ENCODE measurements around the gene CRYBA4. TPM values are rescaled to one million over a fixed set of nuclear protein-coding genes. Genes with fewer than 3 reads are reported as not detected.
"Not testable (repeated sequence)": the region's sequence is repeated elsewhere in the genome, so short reads cannot be mapped to it uniquely, and the experiment has no call there.

CRYBA4 gene
- total RNA-seq, 1 donor from 2014 or later = not detected

- no peak for DNase-seq (ENCODE audit: low spot score)
Observed at GRCh38 chr22:26597026-26597425, 24.7 kb upstream of the CRYBA4 start.

- DNase-seq (ENCODE audit: low spot score) = no peak
Observed at GRCh38 chr22:26597480-26597879, 24.3 kb upstream of the CRYBA4 start.

GRCh38 chr22:26599505-26599904 is 22.3 kb upstream of the CRYBA4 start:
- no peak for DNase-seq (ENCODE audit: low spot score)

GRCh38 chr22:26601726-26602125 is 20.0 kb upstream of the CRYBA4 start:
- DNase-seq (ENCODE audit: low spot score) = no peak

GRCh38 chr22:26602127-26602526 is 19.6 kb upstream of the CRYBA4 start:
- DNase-seq (ENCODE audit: low spot score) = no peak

- no peak for DNase-seq (ENCODE audit: low spot score)
Observed at GRCh38 chr22:26604368-26604767, 17.4 kb upstream of the CRYBA4 start.

GRCh38 chr22:26606611-26607010 is 15.2 kb upstream of the CRYBA4 start:
- no peak for DNase-seq (ENCODE audit: low spot score)

- DNase-seq (ENCODE audit: low spot score) = no peak
Observed at GRCh38 chr22:26608129-26608528, 13.6 kb upstream of the CRYBA4 start.

GRCh38 chr22:26609287-26609686 is 12.5 kb upstream of the CRYBA4 start:
- no peak for DNase-seq (ENCODE audit: low spot score)

- DNase-seq (ENCODE audit: low spot score) = peak; percentile 44
Observed at GRCh38 chr22:26610072-26610958, 11.4 kb upstream of the CRYBA4 start.

GRCh38 chr22:26610996-26611395 is 10.8 kb upstream of the CRYBA4 start:
- no peak for DNase-seq (ENCODE audit: low spot score)

GRCh38 chr22:26612652-26613051 is 9.1 kb upstream of the CRYBA4 start:
- DNase-seq (ENCODE audit: low spot score) = no peak

- not testable (repeated sequence) for DNase-seq (ENCODE audit: low spot score)
Observed at GRCh38 chr22:26613753-26614152, 8.0 kb upstream of the CRYBA4 start.

- DNase-seq (ENCODE audit: low spot score) = no peak
Observed at GRCh38 chr22:26614322-26614721, 7.4 kb upstream of the CRYBA4 start.

GRCh38 chr22:26615149-26615548 is 6.6 kb upstream of the CRYBA4 start:
- DNase-seq (ENCODE audit: low spot score) = no peak

- no peak for DNase-seq (ENCODE audit: low spot score)
Observed at GRCh38 chr22:26615830-26616435, 5.8 kb upstream of the CRYBA4 start.

- DNase-seq (ENCODE audit: low spot score) = no peak
Observed at GRCh38 chr22:26616650-26617049, 5.1 kb upstream of the CRYBA4 start.

GRCh38 chr22:26617271-26618199 is 4.2 kb upstream of the CRYBA4 start, which contains the start of gene CRYBB1:
Gene CRYBB1 (minus strand): TSS chr22:26618027. CDS start chr22:26616319, 1,708 bp downstream.
- peak; percentile 39 for DNase-seq (ENCODE audit: low spot score)

GRCh38 chr22:26618455-26618854 is 3.3 kb upstream of the CRYBA4 start:
- DNase-seq (ENCODE audit: low spot score) = no peak

- DNase-seq (ENCODE audit: low spot score) = no peak
Observed at GRCh38 chr22:26619510-26619909, 2.3 kb upstream of the CRYBA4 start.

GRCh38 chr22:26620197-26620596 is 1.6 kb upstream of the CRYBA4 start:
- DNase-seq (ENCODE audit: low spot score) = no peak

- DNase-seq (ENCODE audit: low spot score) = no peak
Observed at GRCh38 chr22:26623984-26624383, 2.2 kb downstream of the CRYBA4 start.
